Heart left ventricle (tissue), 16 donors: Measurements from ENCODE around the gene PRKG1. TPM values are rescaled to one million over a fixed set of nuclear protein-coding genes. Genes with fewer than 3 reads are reported as not detected.

Source experiments
- ATAC-seq, 4 donors: fragments of 200-7000 bp; cut with Tn5 transposase; one replicate each; pipeline ENCODE4 v1.9.1; 2020 to 2022; ENCODE audit warnings: moderate library complexity in 4 of 4, mild to moderate bottlenecking in 3 of 4, moderate number of reproducible peaks in 1 of 4
- DNase-seq, 5 donors: peaks; one replicate each; pipeline ENCODE4 v3.0.0-alpha.2; 2020
- H3K27ac ChIP-seq, 12 donors: fragments of 200-600 bp; sonication (generic) in 4 of 12; one replicate each; pipeline versions ENCODE4 v1.5.0 to v1.8.0; 2016 to 2022; ENCODE audit warnings: mild to moderate bottlenecking in 2 of 12
- H3K27me3 ChIP-seq, 9 donors: fragments of 200-600 bp; sonication (generic) in 2 of 9; one replicate each; pipeline versions ENCODE4 v1.5.1 to v1.8.0; 2016 to 2022; ENCODE audit warnings: mild to moderate bottlenecking in 3 of 9
- H3K36me3 ChIP-seq, 9 donors: fragments of 200-600 bp; sonication (generic) in 2 of 9; one replicate each; pipeline versions ENCODE4 v1.5.0 to v1.8.0; 2018 to 2022; ENCODE audit warnings: mild to moderate bottlenecking in 2 of 9
- H3K4me1 ChIP-seq, 12 donors: fragments of 200-600 bp; sonication (generic) in 4 of 12; one replicate each; pipeline versions ENCODE4 v1.5.0 to v1.8.0; 2016 to 2022; ENCODE audit warnings: mild to moderate bottlenecking in 3 of 12
- H3K4me3 ChIP-seq, 12 donors: fragments of 200-600 bp; sonication (generic) in 4 of 12; one replicate each; pipeline versions ENCODE4 v1.5.0 to v1.8.0; 2017 to 2022; ENCODE audit warnings: mild to moderate bottlenecking in 9 of 12, moderate library complexity in 4 of 12
- H3K9me3 ChIP-seq, 12 donors: fragments of 200-600 bp; sonication (generic) in 4 of 12; one replicate each; pipeline versions ENCODE4 v1.5.0 to v1.8.0; 2016 to 2022; ENCODE audit warnings: mild to moderate bottlenecking in 1 of 12
- POLR2A ChIP-seq, 2 donors: fragments of 450-650 bp; IDR thresholded peaks; one replicate each; pipeline ENCODE4 v1.6.1; 2017; ENCODE audit warnings: antibody characterized with exemption in 2 of 2, mild to moderate bottlenecking in 2 of 2, moderate library complexity in 2 of 2
- WGBS, 4 donors: extraction: QIAGEN DNeasy Blood & Tissue Kit in 2 of 4; methylation state at CpG; one replicate each; pipeline versions ENCODE4 v1.1.5 to v1.1.7; 2013 to 2018; 5-methylcytosine and 5-hydroxymethylcytosine counted together
- intact Hi-C, 10 donors: fragments of 100-400 bp; cut with DNase I; formaldehyde crosslinking; loops; one replicate each; pipeline versions ENCODE4 v1.11.1 to v1.14.2; 2022
- long read RNA-seq, 3 donors: library from polyadenylated mRNA; unstranded; transcript quantifications; one replicate each; pipeline ENCODE4 v2.0.0, GENCODE V29; 2020 to 2021
- polyA plus RNA-seq, 2 donors: library from polyadenylated mRNA; stranded (reverse); fragments of 200-250 nt; gene quantifications; one replicate each; pipeline ENCODE4 v1.2.3, GENCODE V29; 2013
- total RNA-seq, 9 donors: library from RNA; depleted of rRNA in 2 of 9; stranded (reverse); fragments of >200 nt in 2 of 9; fragmentation: NEBNext Ultra II Directional in 3 of 9; extraction: Animal tissue kit (Norgen Biotek cat#: 25700) in 3 of 9; gene quantifications; one replicate each; pipeline versions ENCODE4 v1.1.0 to v1.2.4, GENCODE V29; 2016 to 2023
- TF ChIP-seq, protein P1 (sequence below), 12 donors: fragments of 200-600 bp; sonication (generic) in 4 of 12; IDR thresholded peaks; one replicate each; pipeline versions ENCODE4 v1.5.0 to v1.8.0; 2018 to 2022; ENCODE audit warnings: antibody characterized with exemption in 12 of 12, mild to moderate bottlenecking in 5 of 12
- donor health status: ischemic (EF 13 %, LVEDD 7.1; RV severe dilation, severe dysfunction).
- donor health status: healthy with polysubstance abuse.
- donor health status: DM: no; HTN: yes; CAD: no.
- donor health status: DM: no; HTN: no; CAD: no.
- donor health status: ischemic (EF 25% LVEDD 6.9; RV normal size, moderate dysfunction).
- donor health status: ischemic (EF 25% LVEDD 5.7; RV mildly dilated, moderate dysfunction).
- donor health status: healthy.
- donor health status: DM: yes; HTN: yes; CAD: no.
- donor health status: ischemic (EF 35%, LVEDD 5.7; RV mildly dilated, moderate dysfunction).
- donor health status: nonischemic (EF 11% LVEDD 7.7; RV severe dilation, severe dysfunction).
- donor health status: DM: yes; HTN: yes; CAD: no.
- donor health status: PGD.
- donor health status: ischemic (EF 29% LVEDD 5.4; RV normal size, mild dysfunction).
- donor health status: nonischemic (EF 23%, LVEDD 6.1; RV moderate dilation, normal function).

PRKG1 gene
- 10 to 100 TPM; 16.6 to 37.3 (median 30.1) TPM for total RNA-seq
- polyA plus RNA-seq: 1 to 10 TPM; 5.5 to 9.5 TPM
- long read RNA-seq, donor 1, partial matches to known transcripts: 1 of 8 reads
- long read RNA-seq, donor 1, other reads (novel, unspliced or antisense): 7 of 8 reads
- long read RNA-seq, donor 2, partial matches to known transcripts: 2 of 14 reads
- long read RNA-seq, donor 2, other reads (novel, unspliced or antisense): 12 of 14 reads
- long read RNA-seq, donor 3, partial matches to known transcripts: 3 of 8 reads
- long read RNA-seq, donor 3, other reads (novel, unspliced or antisense): 5 of 8 reads

DNA sequence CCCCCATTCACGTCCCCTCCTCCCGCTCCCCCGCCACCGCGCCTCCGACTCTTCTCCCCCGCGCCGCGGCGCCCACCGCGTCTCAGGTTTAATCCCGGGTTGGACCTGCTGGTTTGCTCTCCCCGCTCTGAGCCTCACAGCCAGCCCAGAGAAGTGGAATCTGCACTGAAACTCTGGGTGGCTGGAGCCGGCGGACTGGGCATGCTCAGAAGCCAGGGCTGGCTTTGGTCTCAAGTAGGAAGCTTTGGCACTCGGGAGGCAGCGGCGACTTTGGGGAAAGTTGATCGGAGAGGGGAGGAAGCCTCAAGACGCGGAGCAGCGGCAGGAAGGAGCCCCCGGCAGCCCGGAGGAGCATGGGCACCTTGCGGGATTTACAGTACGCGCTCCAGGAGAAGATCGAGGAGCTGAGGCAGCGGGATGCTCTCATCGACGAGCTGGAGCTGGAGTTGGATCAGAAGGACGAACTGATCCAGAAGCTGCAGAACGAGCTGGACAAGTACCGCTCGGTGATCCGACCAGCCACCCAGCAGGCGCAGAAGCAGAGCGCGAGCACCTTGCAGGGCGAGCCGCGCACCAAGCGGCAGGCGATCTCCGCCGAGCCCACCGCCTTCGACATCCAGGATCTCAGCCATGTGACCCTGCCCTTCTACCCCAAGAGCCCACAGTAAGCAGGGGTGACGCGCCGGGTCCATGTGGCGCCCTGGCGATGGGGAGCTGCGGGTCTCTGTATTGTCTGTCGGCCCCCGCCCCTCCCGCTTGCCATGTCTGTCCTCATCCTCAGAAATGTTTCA is at the start of gene PRKG1:
TSS of gene PRKG1 (plus strand) at position 250 of the 791 bp plus-strand sequence.
- no peaks in the 10 kb centered on the region for H3K9me3 ChIP-seq
- peaks cover 0 to 26% (median 7%) of the 10 kb centered on the region in 12 donors for H3K4me1 ChIP-seq
- peak within 1 kb of the TSS; percentile 49 to 85 (median 70) for H3K4me3 ChIP-seq
- no peak for TF ChIP-seq POLR2A (IDR thresholded peaks at IDR 0.05)
- TF ChIP-seq, protein P1, sequence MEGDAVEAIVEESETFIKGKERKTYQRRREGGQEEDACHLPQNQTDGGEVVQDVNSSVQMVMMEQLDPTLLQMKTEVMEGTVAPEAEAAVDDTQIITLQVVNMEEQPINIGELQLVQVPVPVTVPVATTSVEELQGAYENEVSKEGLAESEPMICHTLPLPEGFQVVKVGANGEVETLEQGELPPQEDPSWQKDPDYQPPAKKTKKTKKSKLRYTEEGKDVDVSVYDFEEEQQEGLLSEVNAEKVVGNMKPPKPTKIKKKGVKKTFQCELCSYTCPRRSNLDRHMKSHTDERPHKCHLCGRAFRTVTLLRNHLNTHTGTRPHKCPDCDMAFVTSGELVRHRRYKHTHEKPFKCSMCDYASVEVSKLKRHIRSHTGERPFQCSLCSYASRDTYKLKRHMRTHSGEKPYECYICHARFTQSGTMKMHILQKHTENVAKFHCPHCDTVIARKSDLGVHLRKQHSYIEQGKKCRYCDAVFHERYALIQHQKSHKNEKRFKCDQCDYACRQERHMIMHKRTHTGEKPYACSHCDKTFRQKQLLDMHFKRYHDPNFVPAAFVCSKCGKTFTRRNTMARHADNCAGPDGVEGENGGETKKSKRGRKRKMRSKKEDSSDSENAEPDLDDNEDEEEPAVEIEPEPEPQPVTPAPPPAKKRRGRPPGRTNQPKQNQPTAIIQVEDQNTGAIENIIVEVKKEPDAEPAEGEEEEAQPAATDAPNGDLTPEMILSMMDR (IDR thresholded peaks at IDR 0.05): peak in 1 of 12 donors; percentile 7
- no peaks in the 10 kb centered on the region for H3K36me3 ChIP-seq
- WGBS, 4 donors: 0 to 2% (median 1%) methylated on average over 17 to 59 of the region's 59 CpGs
- peaks cover 0 to 40% (median 0%) of the 10 kb centered on the region in 9 donors for H3K27me3 ChIP-seq
- peak within 1 kb of the TSS; percentile 63 to 92 (median 85) for H3K27ac ChIP-seq
- DNase-seq (peak; percentile 68 to 88 (median 85)), ATAC-seq (peak; percentile 73 to 95 (median 92))
- intact Hi-C loops: loop anchor here in 7 of 10 donors (2.0 to 10.0 kb wide), 9 partner anchors 160 to 888 kb away; no protein-coding TSS in a partner anchor

- Histone ChIP-seq H3K4me1 (peaks cover 0 to 26% (median 1%) of the 10 kb centered on the region in 12 donors), H3K9me3 (no peaks in the 10 kb centered on the region), H3K4me3 (no peak overlapping the region), H3K27me3 (no peaks in the 10 kb centered on the region), H3K27ac (peak overlapping the region in 5 of 12 donors; percentile 4 to 38 (median 15)), H3K36me3 (no peaks in the 10 kb centered on the region)
- intact Hi-C loops: no loop called here
- TF ChIP-seq, protein P1 (IDR thresholded peaks at IDR 0.05): no peak
- TF ChIP-seq POLR2A (IDR thresholded peaks at IDR 0.05): no peak
- DNase-seq (no peak), ATAC-seq (no peak)
Measured at GRCh38 chr10:51028420-51028819, 45.9 kb upstream of the PRKG1 start.

DNA sequence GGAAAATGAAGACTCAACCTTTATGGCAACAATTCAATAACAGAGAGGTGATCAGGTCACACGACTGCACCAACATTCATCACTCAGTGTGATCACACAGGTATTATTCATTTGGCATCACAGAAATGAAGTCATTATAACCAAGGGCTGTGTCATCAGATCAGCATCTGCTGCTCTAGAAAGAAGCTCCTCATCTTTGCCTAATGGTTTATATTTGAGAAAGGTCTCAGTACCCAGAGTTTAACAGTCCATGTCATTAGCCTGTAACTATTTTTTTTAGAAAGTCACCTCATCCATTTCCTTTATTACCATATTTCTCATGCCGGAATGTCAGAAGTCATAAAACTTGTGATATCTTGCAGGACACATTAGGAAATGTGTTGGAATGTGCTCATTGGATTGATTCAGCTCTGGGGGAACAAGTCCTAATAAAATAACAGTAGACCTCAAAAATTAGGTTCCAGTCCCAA is 45.1 kb upstream of the PRKG1 start:
- peaks cover 0 to 19% (median 0%) of the 10 kb centered on the region in 12 donors for H3K4me1 ChIP-seq
- no peaks in the 10 kb centered on the region for H3K27me3 ChIP-seq
- DNase-seq (no peak), ATAC-seq (no peak)
- intact Hi-C loops: no loop called here
- peak overlapping the region in 3 of 12 donors; percentile 15 to 38 (median 15) for H3K27ac ChIP-seq
- H3K4me3 ChIP-seq: no peak overlapping the region
- 78 to 81% (median 80%) methylated on average over 2 of the region's 2 CpGs for WGBS, 4 donors
- no peaks in the 10 kb centered on the region for H3K9me3 ChIP-seq
- TF ChIP-seq, protein P1 (IDR thresholded peaks at IDR 0.05): no peak
- no peak for TF ChIP-seq POLR2A (IDR thresholded peaks at IDR 0.05)
- H3K36me3 ChIP-seq: no peaks in the 10 kb centered on the region

DNA sequence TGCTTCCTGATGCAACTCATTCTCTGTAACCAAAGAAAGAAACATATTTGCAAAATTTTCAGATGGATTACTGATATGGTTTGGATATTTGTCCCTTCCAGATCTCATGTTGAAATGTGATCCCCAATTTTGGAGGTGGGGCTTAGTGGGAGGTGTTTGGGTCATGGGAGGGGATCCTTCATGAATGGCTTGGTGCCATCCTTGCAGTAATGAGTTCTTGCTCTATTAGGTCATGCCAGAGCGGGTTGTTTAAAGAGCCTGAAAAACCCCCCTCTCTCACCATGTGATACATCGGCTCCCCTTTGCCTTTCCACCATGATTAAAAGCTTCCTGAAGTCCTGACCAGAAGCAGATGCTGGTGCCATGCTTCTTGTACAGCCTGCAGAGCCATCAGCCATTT is 43.8 kb upstream of the PRKG1 start:
- WGBS, 4 donors: 71 to 90% (median 83%) methylated on average over 2 of the region's 2 CpGs
- Histone ChIP-seq H3K4me3 (no peak overlapping the region), H3K36me3 (no peaks in the 10 kb centered on the region), H3K9me3 (no peaks in the 10 kb centered on the region), H3K27me3 (no peaks in the 10 kb centered on the region), H3K4me1 (peaks cover 0 to 13% (median 0%) of the 10 kb centered on the region in 12 donors), H3K27ac (no peak overlapping the region)
- DNase-seq (no peak), ATAC-seq (no peak)
- TF ChIP-seq, protein P1 (IDR thresholded peaks at IDR 0.05): no peak
- intact Hi-C loops: no loop called here
